Retinal pigment epithelial cell (primary cell): Measurements from ENCODE around the gene LTBP3.

Source experiments
- DNase-seq: peaks from one replicate; pipeline ENCODE4 v3.0.0-alpha.2; 2010; ENCODE audit warnings: low read depth
- H3K4me3 ChIP-seq: 2 replicates; pipeline ENCODE4 v1.5.1; 2011; ENCODE audit warnings: mild to moderate bottlenecking, low read length, control low read depth, moderate library complexity
- TF ChIP-seq, protein P1 (sequence below): conservative IDR thresholded peaks from 2 replicates; pipeline ENCODE4 v1.5.1; 2011; ENCODE audit warnings: low read depth, low read length, control low read depth, inconsistent platforms

Gene LTBP3

DNA sequence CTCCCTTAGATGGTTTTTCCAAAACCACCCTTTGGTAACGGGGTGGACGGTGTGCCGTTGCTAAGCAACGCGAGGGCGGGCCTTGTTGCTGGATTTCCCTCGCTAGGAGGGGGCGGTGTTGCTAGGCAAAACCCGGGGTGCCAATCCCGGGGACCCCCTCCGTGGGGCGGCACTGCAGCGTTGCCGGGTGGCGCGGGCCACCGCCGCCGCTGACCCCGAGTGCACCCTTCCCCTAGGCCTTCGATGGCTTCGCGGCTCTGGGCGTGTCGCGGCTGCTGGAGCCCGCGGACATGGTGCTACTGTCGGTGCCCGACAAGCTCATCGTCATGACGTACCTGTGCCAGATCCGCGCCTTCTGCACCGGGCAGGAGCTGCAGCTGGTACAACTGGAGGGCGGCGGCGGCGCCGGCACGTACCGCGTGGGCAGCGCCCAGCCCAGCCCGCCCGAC lies 26.6 kb upstream of the LTBP3 start:
- TF ChIP-seq, protein P1, sequence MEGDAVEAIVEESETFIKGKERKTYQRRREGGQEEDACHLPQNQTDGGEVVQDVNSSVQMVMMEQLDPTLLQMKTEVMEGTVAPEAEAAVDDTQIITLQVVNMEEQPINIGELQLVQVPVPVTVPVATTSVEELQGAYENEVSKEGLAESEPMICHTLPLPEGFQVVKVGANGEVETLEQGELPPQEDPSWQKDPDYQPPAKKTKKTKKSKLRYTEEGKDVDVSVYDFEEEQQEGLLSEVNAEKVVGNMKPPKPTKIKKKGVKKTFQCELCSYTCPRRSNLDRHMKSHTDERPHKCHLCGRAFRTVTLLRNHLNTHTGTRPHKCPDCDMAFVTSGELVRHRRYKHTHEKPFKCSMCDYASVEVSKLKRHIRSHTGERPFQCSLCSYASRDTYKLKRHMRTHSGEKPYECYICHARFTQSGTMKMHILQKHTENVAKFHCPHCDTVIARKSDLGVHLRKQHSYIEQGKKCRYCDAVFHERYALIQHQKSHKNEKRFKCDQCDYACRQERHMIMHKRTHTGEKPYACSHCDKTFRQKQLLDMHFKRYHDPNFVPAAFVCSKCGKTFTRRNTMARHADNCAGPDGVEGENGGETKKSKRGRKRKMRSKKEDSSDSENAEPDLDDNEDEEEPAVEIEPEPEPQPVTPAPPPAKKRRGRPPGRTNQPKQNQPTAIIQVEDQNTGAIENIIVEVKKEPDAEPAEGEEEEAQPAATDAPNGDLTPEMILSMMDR = no peak
- DNase-seq = no peak
- H3K4me3 ChIP-seq = no peak overlapping the region

DNA sequence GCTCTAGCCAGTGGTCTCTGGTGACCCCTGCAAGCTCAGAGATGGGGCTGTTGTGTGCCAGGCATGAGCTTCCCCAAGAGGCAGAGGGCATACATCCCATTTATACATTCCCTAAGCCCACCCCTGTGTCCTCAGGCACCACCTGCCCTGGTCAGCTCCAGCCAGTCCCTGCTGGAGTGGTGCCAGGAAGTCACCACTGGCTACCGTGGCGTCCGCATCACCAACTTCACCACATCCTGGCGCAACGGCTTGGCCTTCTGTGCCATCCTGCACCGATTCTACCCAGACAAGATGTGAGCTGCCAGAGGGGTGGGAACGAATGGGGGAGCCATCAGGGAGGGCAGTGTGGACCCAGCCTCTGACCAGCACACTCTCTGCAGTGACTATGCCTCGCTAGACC lies 25.9 kb upstream of the LTBP3 start:
- no peak for DNase-seq
- TF ChIP-seq, protein P1 = no peak
- H3K4me3 ChIP-seq = no peak overlapping the region

DNA sequence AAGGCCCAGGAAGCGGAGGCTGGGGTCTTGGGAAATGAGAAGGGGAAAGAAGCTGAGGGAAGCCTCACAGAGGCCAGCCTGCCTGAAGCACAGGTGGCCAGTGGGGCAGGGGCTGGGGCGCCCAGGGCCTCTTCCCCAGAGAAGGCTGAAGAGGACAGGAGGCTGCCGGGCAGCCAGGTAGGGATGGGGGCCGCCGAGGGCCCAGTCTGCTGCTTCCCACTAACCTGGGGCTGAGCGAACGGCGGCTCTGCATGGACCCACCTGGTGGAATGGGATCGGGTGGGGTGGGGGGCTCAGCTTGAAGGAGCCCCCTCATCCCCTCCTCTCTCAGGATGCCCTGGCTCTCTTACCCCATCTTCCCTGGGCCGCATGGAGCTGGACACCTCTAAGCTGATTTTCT lies 25.4 kb upstream of the LTBP3 start:
- no peak for DNase-seq
- no peak overlapping the region for H3K4me3 ChIP-seq
- TF ChIP-seq, protein P1 = no peak

DNA sequence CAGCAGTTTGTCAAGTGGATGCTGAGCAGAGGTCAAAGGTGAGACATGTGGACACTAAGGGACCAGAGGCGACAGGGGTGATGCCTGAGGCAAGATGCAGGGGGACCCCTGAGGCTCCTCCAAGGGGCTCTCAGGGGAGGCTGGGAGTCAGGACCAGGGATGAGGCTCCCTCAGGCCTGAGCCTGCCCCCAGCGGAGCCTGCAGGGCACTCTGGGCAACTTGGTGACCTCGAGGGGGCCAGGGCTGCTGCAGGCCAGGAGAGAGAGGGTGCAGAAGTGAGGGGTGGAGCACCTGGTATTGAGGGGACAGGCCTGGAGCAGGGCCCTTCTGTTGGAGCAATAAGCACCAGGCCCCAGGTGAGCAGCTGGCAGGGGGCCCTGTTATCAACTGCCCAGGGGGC lies 23.8 kb upstream of the LTBP3 start:
- TF ChIP-seq, protein P1 = no peak
- DNase-seq = no peak
- no peak overlapping the region for H3K4me3 ChIP-seq

DNA sequence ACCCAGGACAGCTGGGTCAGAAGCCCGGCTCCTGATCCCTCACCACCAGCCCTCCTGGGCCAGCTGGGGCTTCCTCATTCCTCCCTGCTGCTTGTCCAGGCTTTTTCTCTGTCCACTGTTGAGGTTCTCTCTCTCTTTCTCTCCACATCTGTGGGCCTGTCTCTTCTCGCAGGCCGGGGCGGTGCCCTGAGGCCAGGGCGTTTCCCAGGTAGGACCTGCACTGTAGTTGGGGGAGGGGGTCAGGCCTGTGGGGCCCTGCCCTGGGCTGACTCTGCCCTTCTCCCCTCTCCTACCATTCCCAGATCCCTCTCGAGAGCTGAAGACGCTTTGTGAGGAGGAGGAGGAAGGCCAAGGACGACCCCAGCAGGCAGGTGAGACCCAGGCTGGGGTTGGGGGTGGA lies 22.6 kb upstream of the LTBP3 start:
- H3K4me3 ChIP-seq = no peak overlapping the region
- TF ChIP-seq, protein P1 = no peak

DNA sequence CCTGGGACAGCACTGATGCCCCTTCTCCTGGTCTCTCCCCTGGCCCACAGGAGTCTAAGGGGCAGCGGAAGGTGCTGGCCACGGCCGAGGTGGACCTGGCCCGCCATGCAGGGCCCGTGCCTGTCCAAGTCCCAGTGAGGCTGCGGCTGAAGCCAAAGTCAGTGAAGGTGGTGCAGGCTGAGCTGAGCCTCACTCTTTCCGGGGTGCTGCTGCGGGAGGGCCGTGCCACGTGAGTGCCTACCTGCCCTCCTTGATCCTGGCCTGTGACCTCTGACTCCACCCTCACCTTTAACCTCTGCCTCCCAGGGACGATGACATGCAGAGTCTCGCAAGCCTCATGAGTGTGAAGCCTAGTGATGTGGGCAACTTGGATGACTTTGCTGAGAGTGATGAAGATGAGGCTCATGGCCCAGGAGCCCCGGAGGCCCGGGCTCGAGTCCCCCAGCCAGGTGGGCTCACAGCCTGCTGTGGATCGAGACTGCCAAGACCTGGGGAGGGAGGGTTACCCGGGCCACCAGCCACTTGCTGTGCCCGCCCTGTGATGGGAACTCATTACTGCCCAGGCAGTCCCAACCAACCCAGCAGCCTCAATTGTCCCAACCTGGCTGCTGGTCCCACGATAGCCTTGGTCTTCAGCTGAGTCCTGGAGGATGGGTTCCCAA lies 22.0 kb upstream of the LTBP3 start:
- TF ChIP-seq, protein P1 = no peak
- DNase-seq = no peak
- H3K4me3 ChIP-seq = no peak overlapping the region

More for the DNA sequence above, 22.6 kb upstream of the LTBP3 start:
- DNase-seq = no peak

DNA sequence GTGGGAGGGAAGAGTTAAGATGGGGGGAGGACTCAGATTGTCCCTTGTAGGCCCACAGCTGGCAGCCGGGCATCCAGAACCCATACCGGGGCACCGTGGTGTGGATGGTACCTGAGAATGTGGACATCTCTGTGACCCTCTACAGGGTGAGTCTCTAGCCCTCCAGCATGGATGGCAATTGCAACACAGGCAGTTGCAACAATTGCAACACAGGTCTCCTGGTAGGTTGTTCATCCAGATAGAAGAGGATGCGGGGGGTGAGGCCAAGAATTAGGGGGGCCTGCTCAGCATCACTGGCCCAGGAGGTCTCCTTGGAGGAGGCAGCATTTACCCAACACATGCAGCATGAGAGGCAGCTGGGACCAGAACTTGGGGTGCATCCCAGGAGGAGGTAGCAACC lies 21.1 kb upstream of the LTBP3 start:
- DNase-seq = no peak
- TF ChIP-seq, protein P1 = no peak
- H3K4me3 ChIP-seq = no peak overlapping the region
